Fibroblast of gingiva (primary cell): ENCODE data around the gene CFLAR.

Experiments used
- DNase-seq: peaks from one replicate; pipeline ENCODE4 v3.0.0-alpha.2; 2011; ENCODE audit warnings: low read depth

CFLAR gene

GRCh38 chr2:201218780-201219179 is 102.8 kb downstream of the CFLAR start:
- no peak for DNase-seq

- no peak for DNase-seq
Observed at GRCh38 chr2:201219328-201220096, 103.5 kb downstream of the CFLAR start.

- no peak for DNase-seq
Observed at GRCh38 chr2:201220102-201220570, 104.2 kb downstream of the CFLAR start.

- no peak for DNase-seq
Observed at GRCh38 chr2:201223089-201224073, 107.4 kb downstream of the CFLAR start.
